Ovary (tissue), 9 donors: ENCODE results near the gene TCTN1. TPM values are rescaled to one million over a fixed set of nuclear protein-coding genes. Genes with fewer than 3 reads are reported as not detected.

Source experiments
- DNase-seq, 5 donors: peaks; one replicate each; pipeline ENCODE4 v3.0.0-alpha.2; 2019 to 2020
- H3K27ac ChIP-seq, 2 donors: fragments of 200-600 bp; one replicate each; pipeline versions ENCODE4 v1.5.1 to v1.8.0; 2019 to 2022
- H3K27me3 ChIP-seq: fragments of 200-600 bp; one replicate; pipeline ENCODE4 v1.8.0; 2022
- H3K36me3 ChIP-seq: fragments of 200-600 bp; sonication (generic); one replicate; pipeline ENCODE4 v1.5.1; 2019
- H3K4me1 ChIP-seq: one replicate; pipeline ENCODE4 v1.8.1; 2013; ENCODE audit warnings: mild to moderate bottlenecking, moderate library complexity; ENCODE audit not compliant: insufficient read depth
- H3K4me3 ChIP-seq: fragments of 200-600 bp; sonication (generic); one replicate; pipeline ENCODE4 v1.5.1; 2017
- H3K9me3 ChIP-seq, 2 donors: fragments of 200-600 bp in 1 of 2; sonication (generic) in 1 of 2; one replicate each; pipeline versions ENCODE4 v1.5.1 to v1.8.1; 2013 to 2019; ENCODE audit warnings: mild to moderate bottlenecking in 1 of 2, moderate library complexity in 1 of 2
- EP300 ChIP-seq: sonication (generic); formaldehyde crosslinking; IDR thresholded peaks from one replicate; pipeline ENCODE4 v1.6.1; 2017; ENCODE audit warnings: antibody characterized with exemption
- POLR2A ChIP-seq: fragments of 450-650 bp; IDR thresholded peaks from one replicate; pipeline ENCODE4 v1.6.1; 2017; ENCODE audit warnings: antibody characterized with exemption, mild to moderate bottlenecking, moderate library complexity
- WGBS, 3 donors: extraction: QIAGEN DNeasy Blood & Tissue Kit in 1 of 3; methylation state at CpG; one replicate each; pipeline versions ENCODE4 v1.1.5 to v1.1.7; 2013 to 2017; 5-methylcytosine and 5-hydroxymethylcytosine counted together
- intact Hi-C, 4 donors: fragments of 100-400 bp; cut with DNase I; formaldehyde crosslinking; loops; one replicate each; pipeline versions ENCODE4 v1.11.0 to v1.15.1; 2022 to 2023
- polyA plus RNA-seq, 2 donors: library from polyadenylated mRNA; stranded (reverse); fragments of 200-250 nt in 1 of 2; fragments of 350-450 nt in 1 of 2; fragmentation: Illumina TruSeq in 1 of 2; extraction: RNeasy Lipid Tissue Mini Kit (QIAGEN cat#74804) in 1 of 2; gene quantifications; one replicate each; pipeline ENCODE4 v1.2.3, GENCODE V29; 2013 to 2014
- total RNA-seq, 7 donors: library from RNA; depleted of rRNA in 2 of 7; stranded (reverse); fragments of >200 nt in 2 of 7; fragmentation: NEBNext Ultra II Directional in 3 of 7; extraction: Animal tissue kit (Norgen Biotek cat#: 25700) in 3 of 7; gene quantifications; one replicate each; pipeline versions ENCODE4 v1.1.0 to v1.2.4, GENCODE V29; 2016 to 2023
- TF ChIP-seq, protein P1 (sequence below), 3 donors: fragments of 450-650 bp in 2 of 3; fragments of 200-600 bp in 1 of 3; IDR thresholded peaks; one replicate each; pipeline versions ENCODE4 v1.5.1 to v1.8.0; 2016 to 2022; ENCODE audit warnings: antibody characterized with exemption in 3 of 3, mild to moderate bottlenecking in 1 of 3
- donor health status: DM: no; HTN: no; CAD: no; lungs with moderate emphysema.
- donor health status: DM: no; HTN: no; CAD: no.
- donor health status: Bipolar disorder and iron deficiency.
- donor health status: DM: yes; HTN: yes; CAD: no.
- donor health status: DM: no; HTN: no; CAD: no.
- donor health status: DM: yes; HTN: yes; CAD: no.

TCTN1 gene
- total and polyA plus RNA-seq, 9 donors, result 32.7 to 122 (median 47.9) TPM

DNA sequence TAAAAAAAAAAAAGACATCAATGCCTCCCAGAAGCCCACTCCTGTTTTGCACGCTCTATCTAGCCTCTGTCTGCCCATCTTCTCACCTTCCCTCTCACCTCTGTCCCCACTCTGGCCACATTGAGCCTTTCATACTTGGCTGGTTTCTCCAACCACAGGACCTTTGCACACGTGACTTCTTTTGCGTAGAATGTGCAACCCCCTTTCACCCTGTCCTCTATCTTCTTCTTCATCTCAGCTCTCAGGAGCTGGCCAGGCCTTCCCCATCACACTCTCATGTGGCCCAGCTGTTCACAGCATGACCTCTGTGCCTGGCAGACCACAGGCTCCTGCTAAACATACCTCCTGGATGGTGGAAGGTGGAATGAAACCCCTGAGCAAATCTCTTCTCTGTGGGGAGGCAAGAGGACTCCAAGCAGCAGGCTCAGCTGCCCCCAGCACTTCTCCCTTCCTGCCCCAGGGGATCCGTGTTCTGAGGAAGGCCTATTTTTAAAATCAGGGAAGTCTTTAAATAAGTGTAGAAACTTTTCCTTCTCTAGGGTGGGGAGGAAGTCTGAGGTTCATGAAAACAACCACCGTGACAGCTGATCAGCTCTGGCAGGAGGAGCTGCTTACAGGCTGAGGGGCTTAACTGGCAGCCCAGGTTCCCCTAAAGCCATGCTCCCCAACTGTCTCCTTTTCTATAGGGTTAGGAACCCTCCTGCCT lies 63.4 kb downstream of the TCTN1 start:
- 66 to 78% (median 74%) methylated on average over 5 of the region's 5 CpGs for WGBS, 3 donors
- intact Hi-C loops, result no loop called here
- no peak overlapping the region for H3K4me3 ChIP-seq
- no peak overlapping the region for H3K27ac ChIP-seq
- H3K36me3 ChIP-seq, result no peaks in the 10 kb centered on the region
- TF ChIP-seq, protein P1, sequence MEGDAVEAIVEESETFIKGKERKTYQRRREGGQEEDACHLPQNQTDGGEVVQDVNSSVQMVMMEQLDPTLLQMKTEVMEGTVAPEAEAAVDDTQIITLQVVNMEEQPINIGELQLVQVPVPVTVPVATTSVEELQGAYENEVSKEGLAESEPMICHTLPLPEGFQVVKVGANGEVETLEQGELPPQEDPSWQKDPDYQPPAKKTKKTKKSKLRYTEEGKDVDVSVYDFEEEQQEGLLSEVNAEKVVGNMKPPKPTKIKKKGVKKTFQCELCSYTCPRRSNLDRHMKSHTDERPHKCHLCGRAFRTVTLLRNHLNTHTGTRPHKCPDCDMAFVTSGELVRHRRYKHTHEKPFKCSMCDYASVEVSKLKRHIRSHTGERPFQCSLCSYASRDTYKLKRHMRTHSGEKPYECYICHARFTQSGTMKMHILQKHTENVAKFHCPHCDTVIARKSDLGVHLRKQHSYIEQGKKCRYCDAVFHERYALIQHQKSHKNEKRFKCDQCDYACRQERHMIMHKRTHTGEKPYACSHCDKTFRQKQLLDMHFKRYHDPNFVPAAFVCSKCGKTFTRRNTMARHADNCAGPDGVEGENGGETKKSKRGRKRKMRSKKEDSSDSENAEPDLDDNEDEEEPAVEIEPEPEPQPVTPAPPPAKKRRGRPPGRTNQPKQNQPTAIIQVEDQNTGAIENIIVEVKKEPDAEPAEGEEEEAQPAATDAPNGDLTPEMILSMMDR (IDR thresholded peaks at IDR 0.05), result no peak
- TF ChIP-seq POLR2A (no peak), EP300 (no peak)
- H3K4me1 ChIP-seq, result no peaks in the 10 kb centered on the region
- H3K27me3 ChIP-seq, result no peaks in the 10 kb centered on the region
- no peaks in the 10 kb centered on the region for H3K9me3 ChIP-seq
- DNase-seq, result no peak

DNA sequence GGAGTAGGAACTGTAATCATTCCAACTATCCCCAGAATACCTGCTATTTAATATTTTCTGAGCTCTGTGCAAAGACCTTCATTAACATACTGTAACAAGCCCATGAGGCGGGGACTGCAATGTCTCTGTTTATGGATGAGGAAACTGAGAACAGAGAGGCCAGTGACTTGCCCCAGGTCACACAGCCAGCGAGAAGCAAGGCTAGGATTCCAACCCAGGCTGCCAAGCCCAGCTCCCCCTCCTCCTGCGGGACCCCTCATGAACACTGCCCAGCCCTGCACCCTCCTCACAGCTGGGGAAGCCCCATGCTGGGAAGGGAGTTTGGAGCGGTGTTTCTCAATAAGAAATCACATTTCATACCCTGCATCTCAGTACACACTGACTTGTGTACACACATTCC lies 64.1 kb downstream of the TCTN1 start:
- TF ChIP-seq, protein P1 (IDR thresholded peaks at IDR 0.05), result no peak
- TF ChIP-seq POLR2A (no peak), EP300 (no peak)
- no peaks in the 10 kb centered on the region for H3K36me3 ChIP-seq
- 92 to 96% (median 95%) methylated on average over 4 of the region's 4 CpGs for WGBS, 3 donors
- no peak for DNase-seq
- H3K9me3 ChIP-seq, result no peaks in the 10 kb centered on the region
- no peaks in the 10 kb centered on the region for H3K27me3 ChIP-seq
- intact Hi-C loops, result no loop called here
- H3K4me3 ChIP-seq, result no peak overlapping the region
- H3K4me1 ChIP-seq, result no peaks in the 10 kb centered on the region
- no peak overlapping the region for H3K27ac ChIP-seq

DNA sequence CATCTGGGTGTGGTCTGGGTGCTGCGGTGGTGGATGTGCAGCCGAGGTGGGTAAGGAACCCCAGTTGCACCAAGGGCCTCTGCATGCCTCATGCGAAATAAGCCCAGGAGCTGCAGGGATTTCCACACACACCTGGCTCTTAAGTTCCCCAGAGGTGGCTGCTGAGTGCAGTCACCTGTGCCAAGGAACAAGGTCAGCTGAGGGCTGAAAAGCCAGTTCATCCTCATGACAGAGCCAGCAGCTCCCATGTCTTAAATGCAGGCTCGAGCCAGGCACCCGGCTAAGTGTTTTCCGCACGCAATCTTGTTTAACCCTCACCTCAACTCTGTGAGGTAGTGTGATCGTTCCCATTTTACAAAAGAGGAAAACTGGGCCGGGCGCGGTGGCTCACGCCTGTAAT lies 65.3 kb downstream of the TCTN1 start:
- intact Hi-C loops, result no loop called here
- no peaks in the 10 kb centered on the region for H3K9me3 ChIP-seq
- WGBS, 3 donors, result 93 to 95% (median 94%) methylated on average over 12 of the region's 12 CpGs
- H3K36me3 ChIP-seq, result no peaks in the 10 kb centered on the region
- H3K4me1 ChIP-seq, result no peaks in the 10 kb centered on the region
- no peak for DNase-seq
- TF ChIP-seq POLR2A (no peak), EP300 (no peak)
- TF ChIP-seq, protein P1 (IDR thresholded peaks at IDR 0.05), result no peak
- H3K27ac ChIP-seq, result no peak overlapping the region
- H3K27me3 ChIP-seq, result no peaks in the 10 kb centered on the region
- H3K4me3 ChIP-seq, result no peak overlapping the region

DNA sequence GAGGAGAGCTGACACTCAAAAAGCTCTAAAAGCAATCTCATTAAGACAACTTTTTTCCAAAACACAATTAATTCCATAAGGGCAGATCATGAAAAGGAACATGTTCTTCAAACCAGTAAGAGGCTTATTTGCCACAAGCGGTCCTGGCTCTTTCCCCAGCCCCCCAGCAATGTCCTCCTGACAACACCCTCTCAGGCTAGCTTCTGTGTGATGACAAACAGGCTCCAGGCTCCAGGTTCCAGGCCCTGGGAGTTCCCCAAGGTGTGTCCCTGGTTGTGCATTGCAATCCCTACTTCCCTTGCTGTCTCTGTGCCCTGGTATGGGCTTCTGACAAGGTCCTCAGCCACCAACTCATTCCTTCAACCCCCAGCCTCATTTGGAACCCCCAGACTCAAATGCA lies 66.1 kb downstream of the TCTN1 start:
- no peak for TF ChIP-seq EP300
- TF ChIP-seq, protein P1 (IDR thresholded peaks at IDR 0.05), result no peak
- no peak for TF ChIP-seq POLR2A
- intact Hi-C loops, result no loop called here

More for the DNA sequence above, 66.1 kb downstream of the TCTN1 start:
- H3K4me3 ChIP-seq, result no peak overlapping the region
- WGBS, 3 donors, result 82 to 93% (median 85%) methylated on average over 1 of the region's 1 CpG
- no peaks in the 10 kb centered on the region for H3K36me3 ChIP-seq
- no peaks in the 10 kb centered on the region for H3K9me3 ChIP-seq
- no peaks in the 10 kb centered on the region for H3K4me1 ChIP-seq
- H3K27ac ChIP-seq, result no peak overlapping the region
- no peak for DNase-seq
- H3K27me3 ChIP-seq, result no peaks in the 10 kb centered on the region
